ENCODE results near the gene NEK7. TPM values are rescaled to one million over a fixed set of nuclear protein-coding genes. Genes with fewer than 3 reads are reported as not detected.

Gene NEK7
- total RNA-seq, 4 donors from 2014 or later: 95.7 to 145 (median 132) TPM

DNA sequence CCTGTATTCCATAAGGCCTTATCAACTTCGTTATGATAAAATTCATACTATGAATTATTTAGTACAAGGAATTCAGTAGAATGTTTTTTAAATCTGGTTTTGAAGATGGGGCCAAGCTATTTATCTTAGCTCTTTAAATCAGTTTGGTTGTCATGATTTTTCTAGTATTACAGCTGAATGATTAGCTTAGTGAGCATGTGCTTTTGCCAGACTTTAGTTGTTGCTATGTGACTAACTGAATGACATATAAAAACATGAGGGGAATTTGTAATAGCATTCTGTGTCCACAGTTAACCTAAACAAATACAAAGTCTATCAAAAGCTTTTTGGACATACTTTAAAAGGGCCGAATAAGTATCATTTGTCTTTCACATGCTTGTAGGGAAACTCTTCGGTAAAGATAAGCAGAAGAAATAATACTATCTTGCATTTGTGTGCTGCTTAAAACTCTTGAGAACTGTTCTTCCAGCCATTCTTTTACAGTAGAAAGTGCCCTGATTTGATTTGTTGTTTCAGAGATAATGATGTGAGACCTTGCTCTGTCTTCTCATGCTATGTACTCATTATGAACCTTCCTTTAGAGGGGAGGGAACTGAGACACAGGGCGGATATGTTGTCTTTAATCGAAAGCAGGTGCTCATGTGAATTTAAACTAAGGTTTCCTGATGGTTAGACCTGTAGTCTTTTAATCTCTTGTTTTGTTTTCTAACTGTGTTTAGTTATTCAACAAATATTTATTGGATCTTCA lies 18.8 kb downstream of the NEK7 start:
- H3K27me3 ChIP-seq: no peaks in the 10 kb centered on the region
- intact Hi-C loops (cut with DNase I; ENCODE audit: low total_unique reads): no loop called here
- no peaks in the 10 kb centered on the region for H3K36me3 ChIP-seq
- TF ChIP-seq POLR2A (IDR thresholded peaks at IDR 0.05) (no peak), CTCF (IDR thresholded peaks at IDR 0.05) (no peak)
- no peaks in the 10 kb centered on the region for H3K9me3 ChIP-seq
- H3K4me3 ChIP-seq: no peak overlapping the region
- DNase-seq: no peak
- H3K4me1 ChIP-seq: peaks cover 3 to 17% of the 10 kb centered on the region in 2 donors
- no peak overlapping the region for H3K27ac ChIP-seq

DNA sequence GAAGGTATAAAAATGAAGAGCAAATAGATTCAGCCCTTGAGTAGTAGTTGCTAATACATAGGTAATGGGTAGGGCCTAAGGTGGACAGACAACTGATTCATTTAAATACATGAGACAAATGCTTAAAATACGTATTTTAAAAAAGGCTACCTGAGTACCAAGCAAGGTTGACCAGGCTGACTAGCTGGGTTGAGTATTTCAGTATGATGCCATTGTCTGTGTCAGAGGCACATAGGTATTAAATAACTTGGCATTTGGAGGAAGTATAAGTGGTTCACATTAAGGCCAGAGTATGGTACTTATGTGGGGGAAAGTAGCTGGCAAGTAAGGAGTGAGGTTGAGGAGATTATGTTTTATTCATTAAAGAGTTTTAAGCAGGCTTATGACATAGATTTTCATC lies 19.4 kb downstream of the NEK7 start:
- peaks cover 3 to 17% of the 10 kb centered on the region in 2 donors for H3K4me1 ChIP-seq
- intact Hi-C loops (cut with DNase I; ENCODE audit: low total_unique reads): no loop called here
- TF ChIP-seq POLR2A (IDR thresholded peaks at IDR 0.05) (no peak), CTCF (IDR thresholded peaks at IDR 0.05) (no peak)
- no peak overlapping the region for H3K4me3 ChIP-seq
- no peak overlapping the region for H3K27ac ChIP-seq
- no peaks in the 10 kb centered on the region for H3K9me3 ChIP-seq
- H3K36me3 ChIP-seq: no peaks in the 10 kb centered on the region
- no peak for DNase-seq
- no peaks in the 10 kb centered on the region for H3K27me3 ChIP-seq

- no peak for TF ChIP-seq CTCF (IDR thresholded peaks at IDR 0.05)
- TF ChIP-seq POLR2A (IDR thresholded peaks at IDR 0.05): no peak
- H3K4me1 ChIP-seq: peaks cover 3 to 17% of the 10 kb centered on the region in 2 donors
These were observed 20.7 kb downstream of the NEK7 start for GRCh38 chr1:198177546-198177945.

GRCh38 chr1:198178615-198179014 lies 21.8 kb downstream of the NEK7 start:
- H3K36me3 ChIP-seq: no peaks in the 10 kb centered on the region
- TF ChIP-seq CTCF (IDR thresholded peaks at IDR 0.05): no peak
- no peak for TF ChIP-seq POLR2A (IDR thresholded peaks at IDR 0.05)
- intact Hi-C loops (cut with DNase I; ENCODE audit: low total_unique reads): no loop called here
- H3K9me3 ChIP-seq: no peaks in the 10 kb centered on the region
- no peak overlapping the region for H3K27ac ChIP-seq
- H3K27me3 ChIP-seq: no peaks in the 10 kb centered on the region
- no peak overlapping the region for H3K4me3 ChIP-seq
- no peak for DNase-seq
- peaks cover 3 to 15% of the 10 kb centered on the region in 2 donors for H3K4me1 ChIP-seq

More at GRCh38 chr1:198177546-198177945, 20.7 kb downstream of the NEK7 start:
- DNase-seq: no peak
- H3K36me3 ChIP-seq: no peaks in the 10 kb centered on the region
- H3K27ac ChIP-seq: no peak overlapping the region
- intact Hi-C loops (cut with DNase I; ENCODE audit: low total_unique reads): no loop called here
- no peak overlapping the region for H3K4me3 ChIP-seq
- no peaks in the 10 kb centered on the region for H3K9me3 ChIP-seq
- H3K27me3 ChIP-seq: no peaks in the 10 kb centered on the region

- TF ChIP-seq POLR2A (IDR thresholded peaks at IDR 0.05) (no peak), CTCF (IDR thresholded peaks at IDR 0.05) (no peak)
- H3K27me3 ChIP-seq: no peaks in the 10 kb centered on the region
- no peaks in the 10 kb centered on the region for H3K36me3 ChIP-seq
- intact Hi-C loops (cut with DNase I; ENCODE audit: low total_unique reads): no loop called here
- H3K4me1 ChIP-seq: peaks cover 3 to 12% of the 10 kb centered on the region in 2 donors
- no peak for DNase-seq
- H3K9me3 ChIP-seq: no peaks in the 10 kb centered on the region
- H3K4me3 ChIP-seq: no peak overlapping the region
- no peak overlapping the region for H3K27ac ChIP-seq
These were observed 22.8 kb downstream of the NEK7 start for GRCh38 chr1:198179556-198179981.

Data from uterus (tissue), 4 donors.